Endothelial cell of umbilical vein (primary cell): Measurements from ENCODE around the gene ATXN10. TPM values are rescaled to one million over a fixed set of nuclear protein-coding genes. Genes with fewer than 3 reads are reported as not detected.
A peak's percentile ranks its signal among the peaks of the same experiment; 100 is the strongest.

Source experiments
- BruUV-seq: library from RNA; stranded (reverse); fragments of 400-500 nt; replicated peaks from 2 replicates; lab custom pipeline; 2021; lab: Mats Ljungman, UMichigan
- CTCF ChIA-PET: fragments of 300-600, 350-600 bp; sonication (Branson Sonifier 250); formaldehyde crosslinking; loops from one replicate; lab custom pipeline; 2021; ENCODE audit warnings: antibody characterized with exemption, inconsistent platforms; lab: Charles Lee
- POLR2A ChIA-PET: fragments of 300-600, 350-600 bp; sonication (Branson Sonifier 250); formaldehyde crosslinking; loops from one replicate; lab custom pipeline; 2021; ENCODE audit warnings: antibody characterized with exemption, inconsistent platforms; lab: Charles Lee
- DNase-seq: peaks from one replicate; pipeline ENCODE4 v3.0.0-alpha.2; 2011; ENCODE audit warnings: low read depth, low spot score
- FAIRE-seq: peaks from 2 replicates; lab custom pipeline; 2011; peaks lifted over from hg19 to GRCh38; lab: Jason Lieb, UNC
- H2AFZ ChIP-seq: 2 replicates; pipeline ENCODE4 v1.6.0; 2012; ENCODE audit warnings: low read depth, low read length, control low read depth, inconsistent platforms
- H3K27ac ChIP-seq: 2 replicates; pipeline ENCODE4 v1.5.1; 2011; ENCODE audit warnings: low read depth, mild to moderate bottlenecking, control low read depth, low read length, moderate library complexity; ENCODE audit not compliant: insufficient read depth
- H3K27me3 ChIP-seq, 2 experiments: 2 replicates each; pipeline versions ENCODE4 v1.6.0 to v1.6.1; 2011; ENCODE audit warnings: low read length in 2 of 2, mixed read lengths in 1 of 2; ENCODE audit not compliant: control insufficient read depth in 2 of 2, insufficient read depth in 2 of 2
- H3K36me3 ChIP-seq, 2 experiments: 2 replicates in 1 of 2; 3 replicates in 1 of 2; pipeline ENCODE4 v1.5.1; 2011; ENCODE audit warnings: low read length in 2 of 2, mild to moderate bottlenecking in 1 of 2, moderate library complexity in 1 of 2; ENCODE audit not compliant: control insufficient read depth in 2 of 2, insufficient read depth in 2 of 2; ENCODE audit errors: extremely low read depth in 1 of 2
- H3K4me1 ChIP-seq: 3 replicates; pipeline ENCODE4 v1.5.1; 2011; ENCODE audit warnings: mild to moderate bottlenecking, low read length; ENCODE audit not compliant: control insufficient read depth, insufficient read depth; ENCODE audit errors: extremely low read depth
- H3K4me2 ChIP-seq: 2 replicates; pipeline ENCODE4 v1.6.1; 2011; ENCODE audit warnings: low read length, control low read depth, mixed read lengths; ENCODE audit not compliant: insufficient read depth
- H3K4me3 ChIP-seq, 3 experiments: fragments of 200-600 bp in 1 of 3; sonication (generic), shearing (Covaris generic) in 1 of 3; replicated peaks in 1 of 3; 2 replicates each; pipeline ENCODE4 v1.5.1; 2011 to 2016; ENCODE audit warnings: control low read depth in 3 of 3, low read length in 3 of 3, mild to moderate bottlenecking in 2 of 3, inconsistent platforms in 1 of 3, low read depth in 1 of 3, moderate library complexity in 1 of 3; ENCODE audit not compliant: insufficient read depth in 1 of 3
- H3K79me2 ChIP-seq: 2 replicates; pipeline ENCODE4 v1.6.0; 2012; ENCODE audit warnings: low read length, inconsistent platforms; ENCODE audit not compliant: control insufficient read depth, insufficient read depth
- H3K9ac ChIP-seq: replicated peaks from 2 replicates; pipeline ENCODE3; 2011; ENCODE audit warnings: low read length, control low read depth; ENCODE audit not compliant: insufficient read depth; ENCODE audit errors: extremely low read depth
- H3K9me1 ChIP-seq: replicated peaks from 3 replicates; pipeline ENCODE4 v1.6.0; 2011; ENCODE audit warnings: mild to moderate bottlenecking, low read length; ENCODE audit not compliant: control insufficient read depth, insufficient read depth; ENCODE audit errors: extremely low read depth
- H3K9me3 ChIP-seq: replicated peaks from 2 replicates; pipeline ENCODE4 v1.5.1; 2012; ENCODE audit warnings: low read length, inconsistent platforms; ENCODE audit not compliant: control insufficient read depth, insufficient read depth
- H4K20me1 ChIP-seq: replicated peaks from 2 replicates; pipeline ENCODE3; 2011; ENCODE audit warnings: mild to moderate bottlenecking, low read length; ENCODE audit not compliant: control insufficient read depth, insufficient read depth; ENCODE audit errors: extremely low read depth
- EZH2 ChIP-seq: IDR thresholded peaks from 2 replicates; pipeline ENCODE4 v1.6.1; 2012; ENCODE audit warnings: borderline replicate concordance, low read depth, mild to moderate bottlenecking, moderate library complexity, low read length, inconsistent platforms; ENCODE audit not compliant: severe bottlenecking
- FOS ChIP-seq: IDR thresholded peaks from 2 replicates; pipeline ENCODE4 v1.6.1; 2011; ENCODE audit warnings: mild to moderate bottlenecking, low read length, moderate library complexity, borderline replicate concordance; ENCODE audit not compliant: insufficient read depth
- JUN ChIP-seq: IDR thresholded peaks from 2 replicates; pipeline ENCODE4 v1.6.1; 2011; ENCODE audit warnings: borderline replicate concordance, low read depth; ENCODE audit not compliant: insufficient read length, insufficient read depth
- POLR2A ChIP-seq: IDR thresholded peaks from 2 replicates; pipeline ENCODE4 v1.6.1; 2012; ENCODE audit warnings: low read depth, mild to moderate bottlenecking, control low read depth, low read length
- dilution Hi-C: fragments of 300-500 bp; cut with MboI; formaldehyde crosslinking; loops from one replicate; pipeline ENCODE4 v1.15.0; 2019; ENCODE audit warnings: low sequenced_read_pairs; ENCODE audit not compliant: extremely low pct_ligation_motif_present
- intact Hi-C: fragments of 100-400 bp; cut with micrococcal nuclease; formaldehyde crosslinking; loops from one replicate; pipeline ENCODE4 v1.10.0; 2022
- polyA plus RNA-seq, 4 experiments: library from polyadenylated mRNA; depleted of rRNA in 3 of 4; stranded (reverse) in 3 of 4; unstranded in 1 of 4; fragments of >200 nt; gene quantifications; 2 replicates each; pipeline versions ENCODE4 v1.2.1 to v1.2.3, GENCODE V29; 2011 to 2012; ENCODE audit warnings: missing spikeins in 1 of 4
- total RNA-seq: library from RNA; stranded (reverse); gene quantifications from 2 replicates; pipeline ENCODE4 v1.2.3, GENCODE V29; 2021

ATXN10 gene
- total and polyA plus RNA-seq, 2 donors (not counting 3 experiments of a cell fraction or from before 2014, with no cell fraction given) = 73.2 to 91.9 TPM

DNA sequence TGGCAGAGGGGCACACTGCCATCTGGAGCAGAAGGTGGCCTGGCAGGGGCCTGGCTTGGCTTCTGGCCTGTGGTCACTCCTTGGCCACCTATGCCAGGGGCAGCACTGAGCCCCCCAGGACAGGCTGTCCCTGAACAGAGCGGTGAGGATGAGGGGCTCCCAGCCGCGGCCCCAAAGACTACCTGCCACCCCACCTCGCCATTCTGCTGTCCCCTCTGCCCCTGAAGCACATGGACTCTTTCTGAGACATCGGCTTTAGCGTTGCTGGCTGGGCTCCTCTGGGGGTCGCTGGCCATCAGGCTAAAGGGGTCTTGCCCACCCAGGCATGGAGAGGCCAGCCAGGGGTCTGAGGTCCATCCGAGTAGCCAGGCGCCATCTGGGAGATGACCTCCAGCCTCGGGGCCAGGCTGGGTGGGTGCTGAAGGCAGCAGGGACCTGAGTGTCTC lies 217.5 kb downstream of the ATXN10 start:
- dilution Hi-C loops = no loop called here
- H3K79me2 ChIP-seq = no peaks in the 10 kb centered on the region
- H3K4me1 ChIP-seq = no peaks in the 10 kb centered on the region
- no peak overlapping the region for H3K27ac ChIP-seq
- peaks cover 0 to 3% of the 10 kb centered on the region in 2 experiments for H3K27me3 ChIP-seq
- FAIRE-seq (no peak), DNase-seq (no peak)
- H3K9ac ChIP-seq = no peak overlapping the region
- H3K4me3 ChIP-seq = no peak overlapping the region
- ChIA-PET CTCF (no interaction called here), POLR2A (no interaction called here)
- no peak for TF ChIP-seq FOS
- no peak for TF ChIP-seq POLR2A
- TF ChIP-seq EZH2 = no peak
- H2AFZ ChIP-seq = no peak overlapping the region
- no peaks in the 10 kb centered on the region for H4K20me1 ChIP-seq
- intact Hi-C loops = no loop called here
- H3K36me3 ChIP-seq = no peaks in the 10 kb centered on the region
- no peak overlapping the region for H3K4me2 ChIP-seq
- H3K9me3 ChIP-seq = no peaks in the 10 kb centered on the region
- H3K9me1 ChIP-seq = no peaks in the 10 kb centered on the region
- BruUV-seq = no TSS peak

- no peak overlapping the region for H3K9ac ChIP-seq
- no peaks in the 10 kb centered on the region for H3K9me3 ChIP-seq
- peaks cover 0 to 3% of the 10 kb centered on the region in 2 experiments for H3K27me3 ChIP-seq
- intact Hi-C loops (no loop called here), dilution Hi-C loops (no loop called here)
- no peak overlapping the region for H3K27ac ChIP-seq
- H3K36me3 ChIP-seq = no peaks in the 10 kb centered on the region
- H4K20me1 ChIP-seq = no peaks in the 10 kb centered on the region
- H3K4me1 ChIP-seq = no peaks in the 10 kb centered on the region
- no peak overlapping the region for H2AFZ ChIP-seq
- CTCF ChIA-PET = no interaction called here
- no peak overlapping the region for H3K4me3 ChIP-seq
- DNase-seq = no peak
- POLR2A ChIA-PET = no interaction called here
- BruUV-seq = no TSS peak
- FAIRE-seq = no peak
- no peaks in the 10 kb centered on the region for H3K9me1 ChIP-seq
- H3K4me2 ChIP-seq = no peak overlapping the region
- TF ChIP-seq EZH2 (peak; percentile 46), JUN (no peak)
- H3K79me2 ChIP-seq = no peaks in the 10 kb centered on the region
Measured at GRCh38 chr22:45889539-45890350, 218.1 kb downstream of the ATXN10 start.
